SK-N-SH treated with all-trans-retinoic acid at 6 μM for 48 hours (cell line): ENCODE measurements around the gene OR2B2.

Experiments
- BACH2 ChIP-seq: fragments of 250-450 bp; sonication (Bioruptor Pico); IDR thresholded peaks from 2 replicates; pipeline ENCODE4 v1.9.0; 2021; ENCODE audit warnings: mild to moderate bottlenecking, borderline replicate concordance
- CREB5 ChIP-seq: fragments of 250-450 bp; sonication (Bioruptor Pico); IDR thresholded peaks from 2 replicates; pipeline ENCODE4 v1.5.1; 2020; ENCODE audit warnings: low read depth, mild to moderate bottlenecking, moderate library complexity
- CSDC2 ChIP-seq: fragments of 250-450 bp; sonication (Bioruptor Pico); IDR thresholded peaks from 2 replicates; pipeline ENCODE4 v1.5.0; 2020; ENCODE audit warnings: mild to moderate bottlenecking, moderate library complexity
- ESRRG ChIP-seq: fragments of 250-450 bp; sonication (Bioruptor Pico); IDR thresholded peaks from 2 replicates; pipeline ENCODE4 v1.6.1; 2021; ENCODE audit warnings: mild to moderate bottlenecking
- GLIS3 ChIP-seq: fragments of 250-450 bp; sonication (Bioruptor Pico); IDR thresholded peaks from 2 replicates; pipeline ENCODE4 v1.5.0; 2020; ENCODE audit warnings: mild to moderate bottlenecking, moderate library complexity
- PPARA ChIP-seq: fragments of 250-450 bp; sonication (Bioruptor Pico); IDR thresholded peaks from 2 replicates; pipeline ENCODE4 v1.5.0; 2020; ENCODE audit warnings: mild to moderate bottlenecking, borderline replicate concordance
- RARB ChIP-seq: fragments of 250-450 bp; sonication (Bioruptor Pico); IDR thresholded peaks from 2 replicates; pipeline ENCODE4 v1.8.0; 2021; ENCODE audit warnings: mild to moderate bottlenecking, moderate library complexity
- SNAI2 ChIP-seq: fragments of 250-450 bp; sonication (Bioruptor Pico); IDR thresholded peaks from 2 replicates; pipeline ENCODE4 v1.5.0; 2020; ENCODE audit warnings: mild to moderate bottlenecking, moderate library complexity
- TOX ChIP-seq: fragments of 250-450 bp; sonication (Bioruptor Pico); IDR thresholded peaks from 2 replicates; pipeline ENCODE4 v1.8.0; 2021; ENCODE audit warnings: mild to moderate bottlenecking, moderate library complexity, borderline replicate concordance
- ZFP3 ChIP-seq: fragments of 250-450 bp; sonication (Bioruptor Pico); IDR thresholded peaks from 2 replicates; pipeline ENCODE4 v1.5.0; 2020; ENCODE audit warnings: mild to moderate bottlenecking, moderate library complexity
- ZNF70 ChIP-seq: fragments of 450-650 bp; formaldehyde crosslinking; IDR thresholded peaks from 2 replicates; pipeline ENCODE4 v1.5.0; 2020; ENCODE audit warnings: mild to moderate bottlenecking, moderate library complexity
- ZNF8 ChIP-seq: fragments of 450-650 bp; formaldehyde crosslinking; IDR thresholded peaks from 2 replicates; pipeline ENCODE4 v1.5.0; 2020; ENCODE audit warnings: mild to moderate bottlenecking, moderate library complexity
- TF ChIP-seq, protein P1 (sequence below): fragments of 250-450 bp; sonication (Bioruptor Pico); IDR thresholded peaks from 2 replicates; pipeline ENCODE4 v1.5.0; 2020; ENCODE audit warnings: mild to moderate bottlenecking, moderate library complexity
- TF ChIP-seq, protein P2 (sequence below): fragments of 250-450 bp; sonication (Bioruptor Pico); IDR thresholded peaks from 2 replicates; pipeline ENCODE4 v1.8.0; 2020; ENCODE audit warnings: mild to moderate bottlenecking, moderate library complexity, borderline replicate concordance

DNA sequence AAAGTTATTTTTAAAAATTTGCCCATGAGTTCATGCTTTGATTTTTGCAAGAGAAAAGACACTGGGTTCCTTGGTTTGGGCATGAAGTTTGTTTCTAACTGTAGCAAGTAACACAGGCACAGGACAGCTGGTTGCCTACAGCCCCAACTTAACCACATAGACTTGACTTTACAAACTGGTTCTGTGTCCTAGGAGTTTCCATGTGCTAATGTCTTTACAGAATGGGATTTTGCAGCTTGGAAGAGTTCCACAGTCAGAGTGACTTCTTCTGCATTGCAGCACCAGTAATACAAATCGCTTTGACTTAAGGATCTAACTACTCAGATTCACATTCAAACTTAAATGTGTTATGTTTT lies 44.3 kb downstream of the OR2B2 start:
- TF ChIP-seq ZNF8 (CRISPR knock-in tag) (no peak), CSDC2 (CRISPR knock-in tag) (no peak), GLIS3 (CRISPR knock-in tag) (no peak), ZFP3 (no peak), ESRRG (CRISPR knock-in tag) (no peak), SNAI2 (CRISPR knock-in tag) (no peak), PPARA (CRISPR knock-in tag) (no peak), TOX (CRISPR knock-in tag) (no peak), BACH2 (CRISPR knock-in tag) (no peak), ZNF70 (CRISPR knock-in tag) (no peak), RARB (CRISPR knock-in tag) (no peak), CREB5 (CRISPR knock-in tag) (no peak)
- TF ChIP-seq, protein P1, sequence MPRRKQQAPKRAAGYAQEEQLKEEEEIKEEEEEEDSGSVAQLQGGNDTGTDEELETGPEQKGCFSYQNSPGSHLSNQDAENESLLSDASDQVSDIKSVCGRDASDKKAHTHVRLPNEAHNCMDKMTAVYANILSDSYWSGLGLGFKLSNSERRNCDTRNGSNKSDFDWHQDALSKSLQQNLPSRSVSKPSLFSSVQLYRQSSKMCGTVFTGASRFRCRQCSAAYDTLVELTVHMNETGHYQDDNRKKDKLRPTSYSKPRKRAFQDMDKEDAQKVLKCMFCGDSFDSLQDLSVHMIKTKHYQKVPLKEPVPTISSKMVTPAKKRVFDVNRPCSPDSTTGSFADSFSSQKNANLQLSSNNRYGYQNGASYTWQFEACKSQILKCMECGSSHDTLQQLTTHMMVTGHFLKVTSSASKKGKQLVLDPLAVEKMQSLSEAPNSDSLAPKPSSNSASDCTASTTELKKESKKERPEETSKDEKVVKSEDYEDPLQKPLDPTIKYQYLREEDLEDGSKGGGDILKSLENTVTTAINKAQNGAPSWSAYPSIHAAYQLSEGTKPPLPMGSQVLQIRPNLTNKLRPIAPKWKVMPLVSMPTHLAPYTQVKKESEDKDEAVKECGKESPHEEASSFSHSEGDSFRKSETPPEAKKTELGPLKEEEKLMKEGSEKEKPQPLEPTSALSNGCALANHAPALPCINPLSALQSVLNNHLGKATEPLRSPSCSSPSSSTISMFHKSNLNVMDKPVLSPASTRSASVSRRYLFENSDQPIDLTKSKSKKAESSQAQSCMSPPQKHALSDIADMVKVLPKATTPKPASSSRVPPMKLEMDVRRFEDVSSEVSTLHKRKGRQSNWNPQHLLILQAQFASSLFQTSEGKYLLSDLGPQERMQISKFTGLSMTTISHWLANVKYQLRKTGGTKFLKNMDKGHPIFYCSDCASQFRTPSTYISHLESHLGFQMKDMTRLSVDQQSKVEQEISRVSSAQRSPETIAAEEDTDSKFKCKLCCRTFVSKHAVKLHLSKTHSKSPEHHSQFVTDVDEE (CRISPR knock-in tag), result no peak
- TF ChIP-seq, protein P2, sequence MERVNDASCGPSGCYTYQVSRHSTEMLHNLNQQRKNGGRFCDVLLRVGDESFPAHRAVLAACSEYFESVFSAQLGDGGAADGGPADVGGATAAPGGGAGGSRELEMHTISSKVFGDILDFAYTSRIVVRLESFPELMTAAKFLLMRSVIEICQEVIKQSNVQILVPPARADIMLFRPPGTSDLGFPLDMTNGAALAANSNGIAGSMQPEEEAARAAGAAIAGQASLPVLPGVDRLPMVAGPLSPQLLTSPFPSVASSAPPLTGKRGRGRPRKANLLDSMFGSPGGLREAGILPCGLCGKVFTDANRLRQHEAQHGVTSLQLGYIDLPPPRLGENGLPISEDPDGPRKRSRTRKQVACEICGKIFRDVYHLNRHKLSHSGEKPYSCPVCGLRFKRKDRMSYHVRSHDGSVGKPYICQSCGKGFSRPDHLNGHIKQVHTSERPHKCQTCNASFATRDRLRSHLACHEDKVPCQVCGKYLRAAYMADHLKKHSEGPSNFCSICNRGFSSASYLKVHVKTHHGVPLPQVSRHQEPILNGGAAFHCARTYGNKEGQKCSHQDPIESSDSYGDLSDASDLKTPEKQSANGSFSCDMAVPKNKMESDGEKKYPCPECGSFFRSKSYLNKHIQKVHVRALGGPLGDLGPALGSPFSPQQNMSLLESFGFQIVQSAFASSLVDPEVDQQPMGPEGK (CRISPR knock-in tag), result no peak
